GM12864 (cell line): Measurements from ENCODE around the gene POU2F1.

Experiments used
- DNase-seq: peaks from one replicate; pipeline ENCODE4 v3.0.0-alpha.2; 2011; ENCODE audit warnings: low read depth
- H3K4me3 ChIP-seq: 2 replicates; pipeline ENCODE4 v1.5.1; 2011; ENCODE audit warnings: mild to moderate bottlenecking, low read depth, low read length, control low read depth
- CTCF ChIP-seq: IDR thresholded peaks from 2 replicates; pipeline ENCODE4 v1.5.1; 2011; ENCODE audit warnings: low read depth, mild to moderate bottlenecking, moderate library complexity, low read length, control low read depth, inconsistent platforms; ENCODE audit errors: missing control alignments

Gene POU2F1

GRCh38 chr1:167409183-167409582, 188.5 kb downstream of the POU2F1 start:
- DNase-seq: no peak
- peak; percentile 43 for TF ChIP-seq CTCF

GRCh38 chr1:167412072-167412471, 191.4 kb downstream of the POU2F1 start:
- no peak for DNase-seq
- H3K4me3 ChIP-seq: no peak overlapping the region
- TF ChIP-seq CTCF: no peak

More at GRCh38 chr1:167409183-167409582, 188.5 kb downstream of the POU2F1 start:
- H3K4me3 ChIP-seq: no peak overlapping the region

GRCh38 chr1:167412920-167413319, 192.2 kb downstream of the POU2F1 start:
- no peak for TF ChIP-seq CTCF
- no peak for DNase-seq

GRCh38 chr1:167413328-167413727, 192.6 kb downstream of the POU2F1 start:
- DNase-seq: no peak
- TF ChIP-seq CTCF: no peak
- no peak overlapping the region for H3K4me3 ChIP-seq

More at GRCh38 chr1:167412920-167413319, 192.2 kb downstream of the POU2F1 start:
- H3K4me3 ChIP-seq: no peak overlapping the region

GRCh38 chr1:167416506-167416905, 195.8 kb downstream of the POU2F1 start:
- DNase-seq: no peak
- no peak overlapping the region for H3K4me3 ChIP-seq
- TF ChIP-seq CTCF: no peak

- no peak for TF ChIP-seq CTCF
- H3K4me3 ChIP-seq: no peak overlapping the region
- DNase-seq: no peak
Measured at GRCh38 chr1:167418391-167418790, 197.7 kb downstream of the POU2F1 start.

- no peak overlapping the region for H3K4me3 ChIP-seq
- no peak for DNase-seq
- TF ChIP-seq CTCF: no peak
Measured at GRCh38 chr1:167419245-167419644, 198.6 kb downstream of the POU2F1 start.
